HG03565 (cell line): ENCODE measurements around the gene SIGLEC10.

Experiments used
- ATAC-seq: cut with Tn5 transposase; IDR thresholded peaks from one replicate; pipeline ENCODE4 v1.9.1; 2021; ENCODE audit warnings: mild to moderate bottlenecking, moderate library complexity; ENCODE audit not compliant: unreplicated experiment

Gene SIGLEC10

GRCh38 chr19:51396175-51396574, 21.3 kb downstream of the SIGLEC10 start:
- ATAC-seq: no peak

DNA sequence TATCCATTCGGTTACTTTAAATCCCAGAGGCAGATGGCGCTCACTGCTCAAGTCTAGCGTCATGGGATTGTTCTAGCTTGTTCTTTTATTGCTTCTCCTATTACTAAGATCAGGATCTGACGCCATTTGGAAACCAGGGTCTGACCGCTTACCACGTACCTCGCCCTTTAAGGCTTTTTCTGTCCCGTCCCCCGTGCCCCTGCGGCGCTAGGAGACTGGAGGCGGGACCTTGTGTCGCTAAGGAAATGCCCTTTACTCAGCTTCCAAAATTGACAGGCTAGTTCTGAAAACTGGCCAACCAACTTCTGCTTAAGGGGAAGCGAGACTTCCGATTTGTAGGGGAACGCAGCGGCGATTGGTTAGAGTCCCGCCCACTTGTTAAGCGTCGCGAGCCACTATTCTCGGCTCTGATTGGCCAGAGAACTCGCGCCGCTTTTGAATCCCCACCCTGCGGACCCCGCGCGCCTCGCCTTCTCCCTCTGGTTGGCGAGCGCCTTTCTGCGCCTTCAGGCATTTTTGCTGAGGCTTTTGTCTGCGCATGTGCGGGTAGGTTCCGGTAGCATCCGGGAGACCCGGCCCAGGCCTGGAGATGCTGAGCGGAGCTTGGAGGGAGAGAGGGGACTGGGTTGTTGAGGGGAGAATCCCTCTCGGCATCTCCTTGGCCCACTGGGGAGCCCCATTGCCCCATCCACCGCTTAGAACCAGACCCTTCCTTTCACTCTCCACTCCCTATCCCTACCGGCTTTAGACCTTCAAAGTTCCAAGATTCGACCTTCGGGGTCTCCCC, 23.2 kb downstream of the SIGLEC10 start:
- ATAC-seq: peak; percentile 81

DNA sequence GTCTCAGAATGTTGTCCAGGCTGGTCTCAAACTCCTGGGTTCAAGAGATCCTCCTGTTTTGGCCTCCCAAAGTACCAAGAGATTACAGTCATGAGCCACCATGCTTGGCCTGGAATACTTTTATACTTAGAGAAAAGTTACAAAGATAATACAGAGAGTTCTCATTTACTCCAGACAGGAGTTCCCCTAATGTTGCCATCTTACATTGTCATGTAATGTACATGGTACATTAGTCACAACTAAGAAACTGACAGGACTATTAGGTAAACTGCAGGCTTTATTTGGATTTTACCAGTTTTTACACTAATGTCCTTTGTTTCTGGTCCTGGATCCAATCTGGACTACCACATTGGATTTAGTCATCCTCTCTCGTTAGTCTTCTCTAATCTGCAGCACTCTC, 24.7 kb downstream of the SIGLEC10 start:
- no peak for ATAC-seq

- ATAC-seq: no peak
These were observed 26.3 kb downstream of the SIGLEC10 start for GRCh38 chr19:51391073-51391611.

GRCh38 chr19:51389143-51389542, 28.3 kb downstream of the SIGLEC10 start:
- ATAC-seq: no peak

GRCh38 chr19:51387924-51388389, 29.5 kb downstream of the SIGLEC10 start, which contains the start of gene LIM2:
TSS of gene LIM2 (minus strand) at chr19:51387974. CDS start at chr19:51387443, 531 bp downstream.
- no peak for ATAC-seq

DNA sequence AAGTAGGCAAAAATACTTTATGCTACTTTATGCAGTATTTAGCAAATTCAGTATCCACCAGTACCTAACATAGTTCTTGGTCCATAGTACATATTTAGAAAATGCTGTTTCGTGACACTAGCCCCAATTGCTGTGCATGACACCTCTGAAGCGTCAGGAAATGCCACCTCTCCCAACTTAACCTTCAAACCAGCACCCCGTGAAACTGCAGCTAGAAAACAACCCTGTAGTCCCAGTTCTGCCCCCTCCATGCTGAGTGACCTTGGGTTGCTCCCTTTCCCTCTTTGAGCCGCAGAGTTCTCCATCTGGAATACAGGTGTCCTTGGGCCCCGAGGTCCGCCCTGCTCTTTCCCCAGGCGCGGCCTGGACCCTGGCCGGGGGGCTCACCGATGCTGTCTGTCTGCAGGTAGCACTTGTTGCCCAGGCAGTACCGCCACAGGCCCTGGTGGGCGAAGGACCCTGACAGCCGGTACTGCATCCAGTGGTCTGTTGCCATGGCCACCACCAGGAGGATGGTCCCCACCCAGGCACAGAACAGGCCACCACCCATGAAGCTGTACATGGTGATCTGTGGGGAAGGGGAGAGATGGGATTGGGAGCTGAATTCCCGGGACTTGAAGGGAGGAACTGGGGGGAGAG, 30.4 kb downstream of the SIGLEC10 start:
- no peak for ATAC-seq

DNA sequence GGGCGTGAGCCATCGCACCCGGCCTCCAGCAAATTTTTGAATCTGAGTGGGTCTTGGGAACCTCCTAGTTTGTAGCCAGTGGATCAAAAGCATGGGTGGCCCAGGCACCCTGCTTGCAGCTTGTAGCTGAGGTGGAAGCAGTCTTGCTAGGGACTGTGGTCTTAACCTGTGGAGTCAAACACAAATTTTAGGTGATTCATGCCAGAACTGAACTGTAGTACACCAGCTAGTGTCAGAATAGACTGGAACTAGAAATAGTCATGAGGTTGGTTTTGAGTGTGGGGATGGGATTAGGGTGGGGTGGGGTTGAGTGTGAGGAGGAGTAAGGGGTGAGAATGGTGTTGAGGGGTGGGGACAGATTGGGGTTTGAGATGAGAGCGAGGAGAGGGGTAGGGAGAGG, 35.4 kb downstream of the SIGLEC10 start:
- no peak for ATAC-seq

DNA sequence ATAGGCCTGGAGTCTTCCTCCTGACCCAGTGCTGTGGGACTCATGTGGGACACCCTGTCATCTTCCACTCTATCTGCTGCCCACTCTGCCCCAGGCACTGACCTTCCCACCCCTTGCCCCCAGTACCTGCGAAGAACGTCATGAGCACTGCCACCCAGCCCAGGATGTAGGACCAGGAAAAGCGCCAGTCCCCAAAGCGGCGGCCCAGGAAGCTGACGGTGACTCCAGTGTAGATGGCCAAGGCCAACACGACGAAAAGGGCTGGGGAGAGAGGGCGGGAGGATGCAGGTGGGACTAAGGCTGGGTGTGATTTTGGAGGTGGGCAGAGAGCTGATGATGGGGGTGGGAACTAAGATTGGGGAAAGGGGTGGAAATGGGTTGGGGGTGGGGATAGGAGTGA, 37.1 kb downstream of the SIGLEC10 start:
- ATAC-seq: no peak

- ATAC-seq: no peak
These were observed 40.0 kb downstream of the SIGLEC10 start for GRCh38 chr19:51377422-51377821.

GRCh38 chr19:51375504-51376221, 41.8 kb downstream of the SIGLEC10 start:
- no peak for ATAC-seq

DNA sequence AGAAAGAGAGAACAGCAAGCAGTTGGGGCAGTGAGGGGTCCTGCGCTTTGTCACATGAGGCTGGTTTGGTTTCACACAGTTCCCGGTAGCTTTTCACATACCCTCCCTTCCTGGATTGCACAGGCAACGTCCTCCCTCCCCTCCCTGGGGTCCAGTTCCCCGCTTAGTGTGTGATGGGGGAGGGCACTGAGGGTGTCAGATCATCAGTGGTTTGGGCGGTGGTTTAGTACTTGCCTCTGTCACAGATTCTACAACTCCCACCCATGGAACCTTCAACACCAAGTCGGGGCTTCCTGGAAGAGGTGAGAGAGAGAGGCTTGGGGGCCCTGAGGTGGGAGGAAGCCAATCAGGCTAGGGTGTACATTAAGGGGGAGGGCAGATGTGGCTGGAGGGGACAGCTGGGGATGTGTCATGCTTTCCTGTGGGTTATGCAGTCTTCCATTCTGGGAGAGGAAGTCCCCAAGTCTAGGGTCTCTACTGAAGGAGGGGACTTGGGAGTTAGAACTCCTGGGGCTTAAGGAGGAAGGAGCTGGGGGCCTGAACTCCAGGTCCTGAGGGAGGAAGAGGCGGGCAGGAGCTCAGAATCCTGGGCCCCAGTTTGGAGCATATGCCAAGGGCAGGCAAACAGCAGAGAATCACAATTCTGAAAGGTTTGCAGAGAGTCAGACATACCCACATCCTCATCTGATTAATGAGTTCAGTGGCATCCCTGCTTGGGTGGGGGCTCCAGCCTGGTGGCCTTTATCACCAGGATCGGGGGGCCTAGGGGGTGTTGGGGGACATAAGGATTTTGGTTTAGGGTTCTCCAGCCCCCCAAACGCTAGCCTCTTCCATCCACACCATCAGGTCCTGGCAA, 44.6 kb downstream of the SIGLEC10 start, which contains the start of gene NKG7:
Gene NKG7, minus strand, starts transcription at position 6 of the 856 bp plus-strand sequence. CDS start 119 bp downstream, outside the sequence.
- ATAC-seq: no peak

GRCh38 chr19:51372021-51372648, 45.3 kb downstream of the SIGLEC10 start:
- no peak for ATAC-seq

DNA sequence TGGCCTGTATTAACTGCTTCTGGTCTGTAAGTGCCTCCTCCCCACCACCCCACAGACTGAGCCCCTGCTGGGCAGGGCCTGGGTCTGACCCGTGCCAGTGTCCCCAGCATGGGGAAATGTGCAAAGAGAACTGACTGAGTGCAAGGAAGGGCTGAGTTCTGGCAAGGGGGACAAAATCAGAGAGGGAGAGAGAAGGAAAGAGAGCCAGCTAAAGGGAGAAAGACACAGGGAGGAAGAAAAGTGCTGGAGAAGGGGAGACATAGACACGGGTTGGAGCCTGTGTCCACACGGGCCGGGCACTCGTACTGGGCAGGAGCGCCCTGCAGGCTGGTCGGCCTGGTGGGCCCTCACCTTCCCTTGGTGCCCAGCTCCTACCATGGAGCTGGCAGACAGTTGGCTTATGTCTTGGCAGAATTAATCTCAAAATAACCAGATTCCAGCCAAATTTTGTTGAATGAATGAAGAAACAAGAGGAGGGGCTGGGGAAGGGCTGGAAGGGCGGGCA, 46.2 kb downstream of the SIGLEC10 start:
- no peak for ATAC-seq

- ATAC-seq: no peak
These were observed 47.2 kb downstream of the SIGLEC10 start for GRCh38 chr19:51370230-51370629.

DNA sequence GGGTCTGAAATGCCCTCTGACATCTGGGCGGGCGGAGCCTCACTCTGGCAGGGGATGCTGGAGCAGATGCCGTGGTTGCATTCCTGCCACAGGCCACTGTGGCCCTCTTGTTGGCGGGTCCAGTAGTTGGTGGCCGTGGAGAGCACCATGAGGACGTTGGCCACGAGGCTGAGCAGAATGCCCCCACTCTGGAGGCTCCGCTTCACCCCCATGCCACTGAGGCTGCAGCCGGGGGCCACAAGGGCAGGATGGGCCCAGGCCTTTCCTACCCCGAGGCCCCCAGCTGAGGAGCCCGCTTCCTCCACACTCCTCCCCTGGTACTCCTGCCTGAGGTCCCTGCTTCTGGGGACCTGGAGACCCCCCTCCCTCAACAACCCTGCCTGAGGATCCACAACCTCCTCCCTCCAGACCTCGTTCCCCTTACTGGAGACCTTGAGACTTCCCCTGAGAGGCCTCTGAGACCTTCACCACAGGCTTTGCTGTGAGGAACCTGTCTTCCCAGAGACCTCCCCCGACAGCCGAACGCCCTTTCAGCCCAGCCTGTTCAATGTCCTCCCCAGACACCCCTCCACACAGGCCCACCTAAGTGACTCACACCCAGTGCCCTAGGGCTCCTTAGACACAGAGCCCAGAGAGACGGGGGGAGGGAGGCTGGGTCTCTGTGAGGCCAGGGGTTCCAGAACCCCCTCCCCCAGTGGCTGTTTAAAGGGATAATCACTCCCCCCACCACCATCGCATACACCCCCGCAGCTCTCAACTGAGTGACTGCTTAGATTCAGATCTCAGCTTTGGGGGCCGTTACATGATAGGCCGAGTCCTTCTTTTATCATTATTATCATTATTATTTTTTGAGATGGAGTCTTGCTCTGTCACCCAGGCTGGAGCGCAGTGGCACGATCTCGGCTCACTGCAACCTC, 48.8 kb downstream of the SIGLEC10 start, which contains the start of gene CLDND2:
Gene CLDND2, minus strand, starts transcription at position 638 of the 917 bp plus-strand sequence. Its CDS starts 426 bp downstream, at position 212.
- ATAC-seq: no peak

GRCh38 chr19:51367565-51368365, 49.7 kb downstream of the SIGLEC10 start:
- peak; percentile 50 for ATAC-seq

DNA sequence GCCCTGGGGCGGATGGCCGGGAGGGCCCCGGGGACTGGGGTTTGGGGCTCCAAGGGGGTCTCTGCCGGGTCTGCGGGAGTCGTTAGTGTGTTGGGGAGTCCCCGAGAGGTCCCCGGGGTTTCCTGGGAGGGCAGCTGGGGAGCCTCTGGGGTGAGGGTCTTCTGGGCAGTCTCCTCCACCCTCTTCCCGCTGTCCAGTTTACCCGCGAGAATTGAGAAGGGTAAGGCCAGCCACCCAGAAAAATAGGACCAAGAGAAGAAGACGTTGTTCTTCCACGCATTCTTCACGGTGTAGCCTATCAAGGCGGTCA, 50.2 kb downstream of the SIGLEC10 start:
- ATAC-seq: no peak
